Trophoblast cell (in vitro differentiated cells and primary cell): ENCODE results near the gene USP7.

Experiments used
- DNase-seq, 2 donors: peaks; one replicate each; pipeline ENCODE4 v3.0.0-alpha.2; 2016
- H2AFZ ChIP-seq: 2 replicates; pipeline ENCODE4 v1.6.1; 2013; ENCODE audit warnings: low read length, moderate library complexity, mild to moderate bottlenecking; ENCODE audit not compliant: insufficient read depth, poor library complexity
- H2AK5ac ChIP-seq: 2 replicates; pipeline ENCODE4 v1.6.1; 2013; ENCODE audit warnings: mild to moderate bottlenecking, low read length
- H2BK120ac ChIP-seq: 2 replicates; pipeline ENCODE4 v1.6.1; 2013; ENCODE audit warnings: low read length, mild to moderate bottlenecking, moderate library complexity; ENCODE audit not compliant: insufficient read depth, poor library complexity
- H2BK12ac ChIP-seq: 2 replicates; pipeline ENCODE4 v1.6.1; 2013; ENCODE audit warnings: mild to moderate bottlenecking, low read length, moderate library complexity
- H2BK5ac ChIP-seq: 2 replicates; pipeline ENCODE4 v1.6.1; 2013; ENCODE audit warnings: low read length, low read depth, moderate library complexity, mild to moderate bottlenecking; ENCODE audit not compliant: poor library complexity
- H3K14ac ChIP-seq: 2 replicates; pipeline ENCODE4 v1.6.1; 2013; ENCODE audit warnings: mild to moderate bottlenecking, low read length
- H3K18ac ChIP-seq: 2 replicates; pipeline ENCODE4 v1.6.1; 2013; ENCODE audit warnings: mild to moderate bottlenecking, low read length
- H3K23ac ChIP-seq: 2 replicates; pipeline ENCODE4 v1.6.1; 2013; ENCODE audit warnings: low read length
- H3K27ac ChIP-seq: 2 replicates; pipeline ENCODE4 v1.5.1; 2013; ENCODE audit warnings: low read depth, mild to moderate bottlenecking, inconsistent platforms, low read length, moderate library complexity
- H3K27me3 ChIP-seq: 2 replicates; pipeline ENCODE4 v1.6.1; 2013; ENCODE audit warnings: inconsistent platforms, mild to moderate bottlenecking, low read length, moderate library complexity; ENCODE audit not compliant: insufficient read depth
- H3K36me3 ChIP-seq, 2 experiments: 1 replicate in 1 of 2; 2 replicates in 1 of 2; pipeline ENCODE4 v1.6.1; 2013; ENCODE audit warnings: low read length in 2 of 2, mild to moderate bottlenecking in 2 of 2, moderate library complexity in 1 of 2; ENCODE audit not compliant: insufficient read depth in 2 of 2, control insufficient read depth in 1 of 2
- H3K4ac ChIP-seq: 2 replicates; pipeline ENCODE4 v1.6.1; 2013; ENCODE audit warnings: low read depth, mild to moderate bottlenecking, low read length, moderate library complexity
- H3K4me1 ChIP-seq, 2 experiments: 1 replicate in 1 of 2; 2 replicates in 1 of 2; pipeline ENCODE4 v1.6.1; 2013; ENCODE audit warnings: low read length in 2 of 2, mild to moderate bottlenecking in 2 of 2, moderate library complexity in 1 of 2; ENCODE audit not compliant: insufficient read depth in 2 of 2, control insufficient read depth in 1 of 2
- H3K4me2 ChIP-seq: 2 replicates; pipeline ENCODE4 v1.6.1; 2013; ENCODE audit warnings: inconsistent platforms, mild to moderate bottlenecking, low read length, moderate library complexity
- H3K4me3 ChIP-seq: 2 replicates; pipeline ENCODE4 v1.5.1; 2013; ENCODE audit warnings: mild to moderate bottlenecking, low read depth, low read length, inconsistent platforms
- H3K79me1 ChIP-seq: one replicate; pipeline ENCODE4 v1.6.1; 2013; ENCODE audit warnings: low read length
- H3K79me2 ChIP-seq: 2 replicates; pipeline ENCODE4 v1.6.1; 2013; ENCODE audit warnings: low read length, mild to moderate bottlenecking; ENCODE audit not compliant: control insufficient read depth, insufficient read depth, poor library complexity
- H3K9ac ChIP-seq: 2 replicates; pipeline ENCODE4 v1.6.1; 2013; ENCODE audit warnings: mild to moderate bottlenecking, low read length
- H3K9me3 ChIP-seq: 2 replicates; pipeline ENCODE4 v1.6.1; 2013; ENCODE audit warnings: low read depth, mild to moderate bottlenecking, control low read depth, inconsistent platforms, low read length; ENCODE audit not compliant: insufficient read depth
- H4K12ac ChIP-seq: 2 replicates; pipeline ENCODE4 v1.6.1; 2013; ENCODE audit warnings: low read depth, mild to moderate bottlenecking, low read length, moderate library complexity
- H4K8ac ChIP-seq: 2 replicates; pipeline ENCODE4 v1.6.1; 2013; ENCODE audit warnings: low read depth, mild to moderate bottlenecking, low read length, moderate library complexity
- H4K91ac ChIP-seq: one replicate; pipeline ENCODE4 v1.6.1; 2013; ENCODE audit warnings: low read depth, mild to moderate bottlenecking, low read length, moderate library complexity
- WGBS: extraction: QIAGEN DNeasy Blood & Tissue Kit; methylation state at CpG from one replicate; pipeline ENCODE4 v1.1.7; 2013; ENCODE audit warnings: missing lambda C conversion rate; ENCODE audit not compliant: insufficient read length, insufficient coverage; ENCODE audit errors: extremely low coverage; 5-methylcytosine and 5-hydroxymethylcytosine counted together

Gene USP7

DNA sequence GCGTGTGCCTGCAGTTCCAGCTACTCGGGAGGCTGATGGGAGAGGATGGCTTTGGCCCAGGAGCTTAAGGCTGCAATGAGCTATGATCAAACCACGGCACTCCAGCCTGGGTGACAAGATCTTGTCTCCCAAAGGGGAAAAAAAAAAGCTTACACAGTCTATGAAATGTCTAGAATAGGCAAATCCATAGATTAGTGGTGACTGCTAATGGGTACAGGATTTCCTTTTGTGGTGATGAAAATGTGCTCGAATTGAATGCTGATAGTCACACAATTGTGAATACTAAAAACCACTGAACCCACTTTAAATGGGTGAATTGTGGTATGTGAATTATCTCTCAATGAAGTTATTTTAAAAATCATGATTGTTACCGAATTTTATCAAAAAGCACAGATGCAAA is 14.9 kb downstream of the USP7 start:
- no peaks in the 10 kb centered on the region for H3K36me3 ChIP-seq
- no peak overlapping the region for H2BK12ac ChIP-seq
- no peak overlapping the region for H3K4me3 ChIP-seq
- no peak overlapping the region for H3K27ac ChIP-seq
- H3K14ac ChIP-seq = no peak overlapping the region
- H2BK120ac ChIP-seq = no peak overlapping the region
- no peak overlapping the region for H2AK5ac ChIP-seq
- H3K4me2 ChIP-seq = no peak overlapping the region
- H3K4me1 ChIP-seq = peaks cover 14 to 20% of the 10 kb centered on the region in 2 experiments
- no peaks in the 10 kb centered on the region for H3K9me3 ChIP-seq
- no peak overlapping the region for H2AFZ ChIP-seq
- H4K8ac ChIP-seq = no peak overlapping the region
- no peak overlapping the region for H2BK5ac ChIP-seq
- no peak overlapping the region for H4K91ac ChIP-seq
- no peak for DNase-seq
- no CpG with 5 or more reads among the region's 5 CpGs for WGBS
- H3K4ac ChIP-seq = peak overlapping the region; percentile 49
- no peak overlapping the region for H3K9ac ChIP-seq
- H3K27me3 ChIP-seq = no peaks in the 10 kb centered on the region
- no peak overlapping the region for H3K18ac ChIP-seq
- H3K79me2 ChIP-seq = peaks cover 38% of the 10 kb centered on the region
- H4K12ac ChIP-seq = no peak overlapping the region
- no peaks in the 10 kb centered on the region for H3K79me1 ChIP-seq
- no peak overlapping the region for H3K23ac ChIP-seq

GRCh38 chr16:8948069-8948593 is 15.6 kb downstream of the USP7 start:
- WGBS = no CpG with 5 or more reads among the region's 6 CpGs
- Histone ChIP-seq H4K12ac (no peak overlapping the region), H3K4ac (peak overlapping the region; percentile 49), H3K27ac (no peak overlapping the region), H3K9ac (no peak overlapping the region), H2BK5ac (no peak overlapping the region), H3K9me3 (no peaks in the 10 kb centered on the region), H2BK120ac (no peak overlapping the region), H3K23ac (no peak overlapping the region), H2AFZ (no peak overlapping the region), H3K27me3 (no peaks in the 10 kb centered on the region), H3K36me3 (no peaks in the 10 kb centered on the region), H3K14ac (no peak overlapping the region), H3K4me2 (no peak overlapping the region), H3K4me3 (no peak overlapping the region), H4K8ac (no peak overlapping the region), H3K79me2 (peaks cover 40% of the 10 kb centered on the region), H2BK12ac (no peak overlapping the region), H4K91ac (no peak overlapping the region), H3K18ac (no peak overlapping the region), H3K4me1 (peaks cover 14 to 20% of the 10 kb centered on the region in 2 experiments), H3K79me1 (no peaks in the 10 kb centered on the region), H2AK5ac (no peak overlapping the region)
- peak in 1 of 2 donors; percentile 53 for DNase-seq

GRCh38 chr16:8946544-8946943 is 17.2 kb downstream of the USP7 start:
- H3K27ac ChIP-seq = no peak overlapping the region
- no CpG with 5 or more reads among the region's 6 CpGs for WGBS
- no peak overlapping the region for H2BK120ac ChIP-seq

GRCh38 chr16:8945626-8946296 is 17.9 kb downstream of the USP7 start:
- Histone ChIP-seq H3K27me3 (no peaks in the 10 kb centered on the region), H3K9ac (no peak overlapping the region), H3K4me3 (no peak overlapping the region), H2AFZ (no peak overlapping the region), H3K79me2 (peaks cover 42% of the 10 kb centered on the region), H3K27ac (no peak overlapping the region), H4K8ac (no peak overlapping the region), H3K9me3 (no peaks in the 10 kb centered on the region), H3K4me2 (no peak overlapping the region), H3K4ac (peak overlapping the region; percentile 90), H3K23ac (no peak overlapping the region), H3K4me1 (peaks cover 10 to 12% of the 10 kb centered on the region in 2 experiments), H2BK12ac (no peak overlapping the region), H2BK5ac (no peak overlapping the region), H3K36me3 (no peaks in the 10 kb centered on the region), H3K79me1 (no peaks in the 10 kb centered on the region), H4K12ac (no peak overlapping the region), H2BK120ac (no peak overlapping the region), H3K18ac (no peak overlapping the region), H2AK5ac (no peak overlapping the region), H3K14ac (no peak overlapping the region), H4K91ac (no peak overlapping the region)
- WGBS = no CpG with 5 or more reads among the region's 3 CpGs
- no peak for DNase-seq

More at GRCh38 chr16:8946544-8946943, 17.2 kb downstream of the USP7 start:
- Histone ChIP-seq H3K79me1 (no peaks in the 10 kb centered on the region), H3K9ac (no peak overlapping the region), H2AFZ (peak overlapping the region; percentile 52), H3K4ac (peak overlapping the region; percentile 99), H3K23ac (no peak overlapping the region), H2BK12ac (no peak overlapping the region), H2AK5ac (no peak overlapping the region), H3K4me1 (peaks cover 14 to 16% of the 10 kb centered on the region in 2 experiments), H3K9me3 (no peaks in the 10 kb centered on the region), H3K18ac (no peak overlapping the region), H3K4me3 (no peak overlapping the region), H2BK5ac (no peak overlapping the region), H3K14ac (no peak overlapping the region), H4K91ac (no peak overlapping the region), H3K79me2 (peaks cover 41% of the 10 kb centered on the region), H4K12ac (no peak overlapping the region), H3K4me2 (no peak overlapping the region), H3K36me3 (no peaks in the 10 kb centered on the region), H3K27me3 (no peaks in the 10 kb centered on the region), H4K8ac (no peak overlapping the region)
- DNase-seq = no peak
